ENCODE results near the gene RNF144A. TPM values are rescaled to one million over a fixed set of nuclear protein-coding genes. Genes with fewer than 3 reads are reported as not detected.

RNF144A gene
- total and polyA plus RNA-seq, 2 donors (not counting 3 experiments of a cell fraction or from before 2014, with no cell fraction given): 9.7 to 28.8 TPM

- no peak for FAIRE-seq
These were observed 679 bp downstream of the RNF144A start for GRCh38 chr2:6917761-6918421.

More at GRCh38 chr2:6917761-6918421, 679 bp downstream of the RNF144A start:
- POLR2A ChIA-PET: interaction anchor here (0.7 kb wide), 1 partner anchor 91 kb away, joined by 5 read pairs; no protein-coding TSS in a partner anchor
- no peaks in the 10 kb centered on the region for H3K4me1 ChIP-seq (ENCODE audit: control insufficient read depth, extremely low read depth, insufficient read depth, low read length)
- intact Hi-C loops (cut with micrococcal nuclease): loop anchor here (1.0 to 5.0 kb wide), 7 partner anchors 59 to 1759 kb away; no protein-coding TSS in a partner anchor
- no peaks in the 10 kb centered on the region for H3K79me2 ChIP-seq (ENCODE audit: control insufficient read depth, insufficient read depth, low read length)
- H3K36me3 ChIP-seq (ENCODE audit: control insufficient read depth in 2 of 2, extremely low read depth in 1 of 2, insufficient read depth in 2 of 2, low read length in 2 of 2): no peaks in the 10 kb centered on the region
- peak overlapping the region; percentile 28 to 58 (median 51) for H3K4me3 ChIP-seq (replicated peaks in 1 of 3; ENCODE audit: insufficient read depth in 1 of 3, low read depth in 1 of 3, low read length in 3 of 3)
- no peak for DNase-seq (ENCODE audit: low read depth, low spot score)
- BruUV-seq (replicated peaks): TSS peak; percentile 25
- TF ChIP-seq GATA2 (IDR thresholded peaks at IDR 0.05; ENCODE audit: insufficient read depth, insufficient read length, low read depth, low read length) (no peak), MAX (IDR thresholded peaks at IDR 0.05; ENCODE audit: insufficient read depth, insufficient read length) (no peak), EZH2 (IDR thresholded peaks at IDR 0.05; ENCODE audit: borderline replicate concordance, low read depth, low read length, severe bottlenecking) (no peak), POLR2A (IDR thresholded peaks at IDR 0.05; ENCODE audit: low read depth, low read length) (no peak), MYC (IDR thresholded peaks at IDR 0.05; ENCODE audit: low read depth, low read length) (no peak), POLR2AphosphoS5 (IDR thresholded peaks at IDR 0.05; ENCODE audit: insufficient read depth, low read depth, low read length) (no peak), FOS (IDR thresholded peaks at IDR 0.05; ENCODE audit: borderline replicate concordance, insufficient read depth, low read length) (no peak)
- H3K9ac ChIP-seq (replicated peaks; ENCODE audit: extremely low read depth, insufficient read depth, low read length): peak overlapping the region; percentile 57
- no peaks in the 10 kb centered on the region for H3K9me3 ChIP-seq (replicated peaks; ENCODE audit: control insufficient read depth, insufficient read depth, low read length)
- H3K27ac ChIP-seq (ENCODE audit: insufficient read depth, low read depth, low read length): no peak overlapping the region
- peak overlapping the region; percentile 89 for H2AFZ ChIP-seq (ENCODE audit: low read depth, low read length)
- CTCF ChIA-PET: interaction anchor here (0.6 to 4.7 kb wide), 7 partner anchors 9 to 148 kb away, joined by 3 to 40 read pairs (median 3); no protein-coding TSS in a partner anchor
- H4K20me1 ChIP-seq (replicated peaks; ENCODE audit: control insufficient read depth, extremely low read depth, insufficient read depth, low read length): no peaks in the 10 kb centered on the region
- H3K4me2 ChIP-seq (ENCODE audit: insufficient read depth, low read length): peak overlapping the region; percentile 72
- dilution Hi-C loops (cut with MboI; ENCODE audit: extremely low pct_ligation_motif_present, low sequenced_read_pairs): no loop called here
- no peaks in the 10 kb centered on the region for H3K9me1 ChIP-seq (replicated peaks; ENCODE audit: control insufficient read depth, extremely low read depth, insufficient read depth, low read length)
- peaks cover 0 to 2% of the 10 kb centered on the region in 2 experiments for H3K27me3 ChIP-seq (ENCODE audit: control insufficient read depth in 2 of 2, insufficient read depth in 2 of 2, low read length in 2 of 2)

Data from endothelial cell of umbilical vein (primary cell).